ENCODE data around the gene TBPL2.

DNA sequence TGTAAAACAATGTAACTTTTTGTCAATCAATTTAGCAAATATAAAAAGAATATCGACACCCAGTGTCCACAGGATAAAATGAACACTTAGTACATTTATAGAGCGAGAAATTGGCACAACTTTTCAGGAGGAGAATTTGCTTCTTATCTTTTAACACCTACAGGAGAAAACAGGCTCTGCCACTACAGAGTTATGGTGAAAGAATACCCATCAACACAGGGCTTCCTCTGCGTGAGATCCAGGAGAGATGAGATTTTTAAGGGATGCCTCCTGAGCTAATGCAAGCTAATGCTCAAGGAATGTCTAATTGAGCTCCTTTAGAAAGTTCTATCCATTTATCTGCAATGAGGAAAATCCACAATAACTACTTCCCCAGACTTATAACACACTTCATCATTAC, 7.8 kb downstream of the TBPL2 start:
- TF ChIP-seq, protein P1, sequence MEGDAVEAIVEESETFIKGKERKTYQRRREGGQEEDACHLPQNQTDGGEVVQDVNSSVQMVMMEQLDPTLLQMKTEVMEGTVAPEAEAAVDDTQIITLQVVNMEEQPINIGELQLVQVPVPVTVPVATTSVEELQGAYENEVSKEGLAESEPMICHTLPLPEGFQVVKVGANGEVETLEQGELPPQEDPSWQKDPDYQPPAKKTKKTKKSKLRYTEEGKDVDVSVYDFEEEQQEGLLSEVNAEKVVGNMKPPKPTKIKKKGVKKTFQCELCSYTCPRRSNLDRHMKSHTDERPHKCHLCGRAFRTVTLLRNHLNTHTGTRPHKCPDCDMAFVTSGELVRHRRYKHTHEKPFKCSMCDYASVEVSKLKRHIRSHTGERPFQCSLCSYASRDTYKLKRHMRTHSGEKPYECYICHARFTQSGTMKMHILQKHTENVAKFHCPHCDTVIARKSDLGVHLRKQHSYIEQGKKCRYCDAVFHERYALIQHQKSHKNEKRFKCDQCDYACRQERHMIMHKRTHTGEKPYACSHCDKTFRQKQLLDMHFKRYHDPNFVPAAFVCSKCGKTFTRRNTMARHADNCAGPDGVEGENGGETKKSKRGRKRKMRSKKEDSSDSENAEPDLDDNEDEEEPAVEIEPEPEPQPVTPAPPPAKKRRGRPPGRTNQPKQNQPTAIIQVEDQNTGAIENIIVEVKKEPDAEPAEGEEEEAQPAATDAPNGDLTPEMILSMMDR (IDR thresholded peaks at IDR 0.05 in 4 of 5, conservative IDR thresholded peaks at IDR 0.05 in 1 of 5), result no peak
- no peak for TF ChIP-seq POLR2A (IDR thresholded peaks at IDR 0.05)
